Endothelial cell of umbilical vein (primary cell): Measurements from ENCODE around the gene TMOD1. TPM values are rescaled to one million over a fixed set of nuclear protein-coding genes. Genes with fewer than 3 reads are reported as not detected.

Experiments used
- BruUV-seq: library from RNA; stranded (reverse); fragments of 400-500 nt; replicated peaks from 2 replicates; lab custom pipeline; 2021; lab: Mats Ljungman, UMichigan
- CTCF ChIA-PET: fragments of 300-600, 350-600 bp; sonication (Branson Sonifier 250); formaldehyde crosslinking; loops from one replicate; lab custom pipeline; 2021; ENCODE audit warnings: antibody characterized with exemption, inconsistent platforms; lab: Charles Lee
- POLR2A ChIA-PET: fragments of 300-600, 350-600 bp; sonication (Branson Sonifier 250); formaldehyde crosslinking; loops from one replicate; lab custom pipeline; 2021; ENCODE audit warnings: antibody characterized with exemption, inconsistent platforms; lab: Charles Lee
- DNase-seq: peaks from one replicate; pipeline ENCODE4 v3.0.0-alpha.2; 2011; ENCODE audit warnings: low read depth, low spot score
- FAIRE-seq: peaks from 2 replicates; lab custom pipeline; 2011; peaks lifted over from hg19 to GRCh38; lab: Jason Lieb, UNC
- H2AFZ ChIP-seq: 2 replicates; pipeline ENCODE4 v1.6.0; 2012; ENCODE audit warnings: low read depth, low read length, control low read depth, inconsistent platforms
- H3K27ac ChIP-seq: 2 replicates; pipeline ENCODE4 v1.5.1; 2011; ENCODE audit warnings: low read depth, mild to moderate bottlenecking, control low read depth, low read length, moderate library complexity; ENCODE audit not compliant: insufficient read depth
- H3K27me3 ChIP-seq, 2 experiments: 2 replicates each; pipeline versions ENCODE4 v1.6.0 to v1.6.1; 2011; ENCODE audit warnings: low read length in 2 of 2, mixed read lengths in 1 of 2; ENCODE audit not compliant: control insufficient read depth in 2 of 2, insufficient read depth in 2 of 2
- H3K36me3 ChIP-seq, 2 experiments: 2 replicates in 1 of 2; 3 replicates in 1 of 2; pipeline ENCODE4 v1.5.1; 2011; ENCODE audit warnings: low read length in 2 of 2, mild to moderate bottlenecking in 1 of 2, moderate library complexity in 1 of 2; ENCODE audit not compliant: control insufficient read depth in 2 of 2, insufficient read depth in 2 of 2; ENCODE audit errors: extremely low read depth in 1 of 2
- H3K4me1 ChIP-seq: 3 replicates; pipeline ENCODE4 v1.5.1; 2011; ENCODE audit warnings: mild to moderate bottlenecking, low read length; ENCODE audit not compliant: control insufficient read depth, insufficient read depth; ENCODE audit errors: extremely low read depth
- H3K4me2 ChIP-seq: 2 replicates; pipeline ENCODE4 v1.6.1; 2011; ENCODE audit warnings: low read length, control low read depth, mixed read lengths; ENCODE audit not compliant: insufficient read depth
- H3K4me3 ChIP-seq, 3 experiments: fragments of 200-600 bp in 1 of 3; sonication (generic), shearing (Covaris generic) in 1 of 3; replicated peaks in 1 of 3; 2 replicates each; pipeline ENCODE4 v1.5.1; 2011 to 2016; ENCODE audit warnings: control low read depth in 3 of 3, low read length in 3 of 3, mild to moderate bottlenecking in 2 of 3, inconsistent platforms in 1 of 3, low read depth in 1 of 3, moderate library complexity in 1 of 3; ENCODE audit not compliant: insufficient read depth in 1 of 3
- H3K79me2 ChIP-seq: 2 replicates; pipeline ENCODE4 v1.6.0; 2012; ENCODE audit warnings: low read length, inconsistent platforms; ENCODE audit not compliant: control insufficient read depth, insufficient read depth
- H3K9ac ChIP-seq: replicated peaks from 2 replicates; pipeline ENCODE3; 2011; ENCODE audit warnings: low read length, control low read depth; ENCODE audit not compliant: insufficient read depth; ENCODE audit errors: extremely low read depth
- H3K9me1 ChIP-seq: replicated peaks from 3 replicates; pipeline ENCODE4 v1.6.0; 2011; ENCODE audit warnings: mild to moderate bottlenecking, low read length; ENCODE audit not compliant: control insufficient read depth, insufficient read depth; ENCODE audit errors: extremely low read depth
- H3K9me3 ChIP-seq: replicated peaks from 2 replicates; pipeline ENCODE4 v1.5.1; 2012; ENCODE audit warnings: low read length, inconsistent platforms; ENCODE audit not compliant: control insufficient read depth, insufficient read depth
- H4K20me1 ChIP-seq: replicated peaks from 2 replicates; pipeline ENCODE3; 2011; ENCODE audit warnings: mild to moderate bottlenecking, low read length; ENCODE audit not compliant: control insufficient read depth, insufficient read depth; ENCODE audit errors: extremely low read depth
- FOS ChIP-seq: IDR thresholded peaks from 2 replicates; pipeline ENCODE4 v1.6.1; 2011; ENCODE audit warnings: mild to moderate bottlenecking, low read length, moderate library complexity, borderline replicate concordance; ENCODE audit not compliant: insufficient read depth
- MYC ChIP-seq: IDR thresholded peaks from one replicate; pipeline ENCODE4 v1.6.1; 2011; ENCODE audit warnings: mild to moderate bottlenecking, low read depth, low read length
- POLR2AphosphoS5 ChIP-seq: IDR thresholded peaks from 2 replicates; pipeline ENCODE4 v1.6.1; 2012; ENCODE audit warnings: low read depth, mild to moderate bottlenecking, control low read depth, low read length, moderate library complexity; ENCODE audit not compliant: insufficient read depth
- dilution Hi-C: fragments of 300-500 bp; cut with MboI; formaldehyde crosslinking; loops from one replicate; pipeline ENCODE4 v1.15.0; 2019; ENCODE audit warnings: low sequenced_read_pairs; ENCODE audit not compliant: extremely low pct_ligation_motif_present
- intact Hi-C: fragments of 100-400 bp; cut with micrococcal nuclease; formaldehyde crosslinking; loops from one replicate; pipeline ENCODE4 v1.10.0; 2022
- polyA plus RNA-seq, 4 experiments: library from polyadenylated mRNA; depleted of rRNA in 3 of 4; stranded (reverse) in 3 of 4; unstranded in 1 of 4; fragments of >200 nt; gene quantifications; 2 replicates each; pipeline versions ENCODE4 v1.2.1 to v1.2.3, GENCODE V29; 2011 to 2012; ENCODE audit warnings: missing spikeins in 1 of 4
- total RNA-seq: library from RNA; stranded (reverse); gene quantifications from 2 replicates; pipeline ENCODE4 v1.2.3, GENCODE V29; 2021
- TF ChIP-seq, protein P1 (sequence below), 2 donors: IDR thresholded peaks; 1 replicate in 1 of 2; 2 replicates in 1 of 2; pipeline ENCODE4 v1.5.1; 2011; ENCODE audit warnings: low read length in 2 of 2, mild to moderate bottlenecking in 2 of 2, moderate library complexity in 2 of 2, control low read depth in 1 of 2, inconsistent platforms in 1 of 2, low read depth in 1 of 2; ENCODE audit not compliant: insufficient read depth in 1 of 2; ENCODE audit errors: extremely low read depth in 1 of 2

The TMOD1 gene
- total and polyA plus RNA-seq, 2 donors (not counting 3 experiments of a cell fraction or from before 2014, with no cell fraction given) = 0.26 to 1.4 TPM

DNA sequence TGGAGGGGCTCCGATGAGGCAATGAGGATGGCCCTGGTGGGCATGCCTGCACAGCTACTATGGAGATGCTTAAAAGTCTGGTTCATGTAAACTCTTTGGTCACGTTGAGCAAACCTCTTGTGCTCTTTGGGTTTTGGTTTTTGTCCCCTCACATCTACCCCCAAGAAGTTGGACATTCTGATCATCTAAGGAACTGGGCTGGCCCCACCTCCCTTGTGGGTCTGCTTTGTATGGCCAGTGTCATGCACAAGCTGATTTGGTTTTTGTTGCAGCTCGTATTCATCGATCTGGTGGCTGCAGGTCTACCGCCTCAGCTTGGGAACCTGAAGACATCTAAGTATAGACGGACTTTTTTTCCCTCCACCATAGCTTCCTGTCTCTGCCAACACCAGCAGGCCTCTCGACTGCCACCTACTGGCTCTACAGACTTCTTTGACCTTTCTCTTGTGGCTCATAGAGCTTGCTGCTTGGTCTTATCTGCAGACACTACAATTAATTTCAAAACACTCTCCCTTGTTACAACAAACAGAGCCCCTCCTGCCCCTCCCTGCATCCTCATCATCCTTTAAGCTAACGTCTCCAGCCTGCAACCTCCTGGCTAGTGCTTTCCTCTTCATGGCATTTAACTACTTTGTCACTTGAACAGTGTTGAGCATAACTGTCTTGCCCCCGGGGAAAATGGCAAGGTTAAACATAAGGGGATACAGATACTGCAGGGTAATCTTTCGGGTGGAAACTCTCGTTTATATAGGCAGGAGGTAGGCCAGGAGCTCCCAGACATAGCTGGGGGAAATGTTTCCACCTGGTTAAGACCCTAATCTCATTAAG, 97.2 kb downstream of the TMOD1 start:
- BruUV-seq = no TSS peak
- no peak overlapping the region for H3K27ac ChIP-seq
- FAIRE-seq (peak; percentile 93), DNase-seq (peak; percentile 82)
- H3K36me3 ChIP-seq = peaks cover 0 to 8% of the 10 kb centered on the region in 2 experiments
- H2AFZ ChIP-seq = no peak overlapping the region
- H3K27me3 ChIP-seq = peaks cover 0 to 4% of the 10 kb centered on the region in 2 experiments
- H3K9me1 ChIP-seq = no peaks in the 10 kb centered on the region
- intact Hi-C loops (loop anchor here (1.0 to 5.0 kb wide), 7 partner anchors 17 to 741 kb away; no protein-coding TSS in a partner anchor), dilution Hi-C loops (no loop called here)
- ChIA-PET POLR2A (no interaction called here), CTCF (interaction anchor here (0.6 to 15.7 kb wide), 63 partner anchors 9 to 807 kb away, joined by 3 to 775 read pairs (median 6); partner anchors contain the start of genes NCBP1, TDRD7, TMOD1 and TSTD2)
- H3K79me2 ChIP-seq = no peaks in the 10 kb centered on the region
- H3K4me2 ChIP-seq = no peak overlapping the region
- H3K9ac ChIP-seq = no peak overlapping the region
- no peaks in the 10 kb centered on the region for H3K4me1 ChIP-seq
- no peak overlapping the region for H3K4me3 ChIP-seq
- TF ChIP-seq, protein P1, sequence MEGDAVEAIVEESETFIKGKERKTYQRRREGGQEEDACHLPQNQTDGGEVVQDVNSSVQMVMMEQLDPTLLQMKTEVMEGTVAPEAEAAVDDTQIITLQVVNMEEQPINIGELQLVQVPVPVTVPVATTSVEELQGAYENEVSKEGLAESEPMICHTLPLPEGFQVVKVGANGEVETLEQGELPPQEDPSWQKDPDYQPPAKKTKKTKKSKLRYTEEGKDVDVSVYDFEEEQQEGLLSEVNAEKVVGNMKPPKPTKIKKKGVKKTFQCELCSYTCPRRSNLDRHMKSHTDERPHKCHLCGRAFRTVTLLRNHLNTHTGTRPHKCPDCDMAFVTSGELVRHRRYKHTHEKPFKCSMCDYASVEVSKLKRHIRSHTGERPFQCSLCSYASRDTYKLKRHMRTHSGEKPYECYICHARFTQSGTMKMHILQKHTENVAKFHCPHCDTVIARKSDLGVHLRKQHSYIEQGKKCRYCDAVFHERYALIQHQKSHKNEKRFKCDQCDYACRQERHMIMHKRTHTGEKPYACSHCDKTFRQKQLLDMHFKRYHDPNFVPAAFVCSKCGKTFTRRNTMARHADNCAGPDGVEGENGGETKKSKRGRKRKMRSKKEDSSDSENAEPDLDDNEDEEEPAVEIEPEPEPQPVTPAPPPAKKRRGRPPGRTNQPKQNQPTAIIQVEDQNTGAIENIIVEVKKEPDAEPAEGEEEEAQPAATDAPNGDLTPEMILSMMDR (IDR thresholded peaks at IDR 0.05; ENCODE audit: extremely low read depth in 1 of 2, insufficient read depth in 1 of 2, low read depth in 1 of 2, low read length in 2 of 2) = peak; percentile 90 to 91
- TF ChIP-seq FOS = no peak
- no peak for TF ChIP-seq POLR2AphosphoS5
- no peak for TF ChIP-seq MYC
- no peaks in the 10 kb centered on the region for H3K9me3 ChIP-seq
- no peaks in the 10 kb centered on the region for H4K20me1 ChIP-seq
